T-helper 2 cell treated with Interferon-gamma antibody and Interleukin-4, amounts not matched to agents 5 μg/mL and 100 μg/mL, for 36 hours (primary cell): ENCODE results near the gene SELENOW.
"Not testable (repeated sequence)": the region's sequence is repeated elsewhere in the genome, so short reads cannot be mapped to it uniquely, and the experiment has no call there.

Experiments
- DNase-seq: peaks from one replicate; pipeline ENCODE4 v3.0.0; 2021; ENCODE audit warnings: low spot score
- H3K27ac Mint-ChIP-seq: one replicate; pipeline ENCODE4 v1.8.0; 2021; ENCODE audit warnings: mild to moderate bottlenecking, mixed read lengths
- H3K27me3 Mint-ChIP-seq: one replicate; pipeline ENCODE4 v1.8.0; 2021; ENCODE audit warnings: low read depth, mixed read lengths
- H3K36me3 Mint-ChIP-seq: one replicate; pipeline ENCODE4 v1.8.0; 2021; ENCODE audit warnings: low read depth, mixed read lengths
- H3K4me1 Mint-ChIP-seq: one replicate; pipeline ENCODE4 v1.8.0; 2021; ENCODE audit warnings: low read depth, mixed read lengths
- H3K4me3 Mint-ChIP-seq: one replicate; pipeline ENCODE4 v1.8.0; 2022; ENCODE audit warnings: mild to moderate bottlenecking, moderate library complexity, mixed read lengths
- H3K9me3 Mint-ChIP-seq: one replicate; pipeline ENCODE4 v1.8.0; 2021; ENCODE audit warnings: mixed read lengths

The SELENOW gene

DNA sequence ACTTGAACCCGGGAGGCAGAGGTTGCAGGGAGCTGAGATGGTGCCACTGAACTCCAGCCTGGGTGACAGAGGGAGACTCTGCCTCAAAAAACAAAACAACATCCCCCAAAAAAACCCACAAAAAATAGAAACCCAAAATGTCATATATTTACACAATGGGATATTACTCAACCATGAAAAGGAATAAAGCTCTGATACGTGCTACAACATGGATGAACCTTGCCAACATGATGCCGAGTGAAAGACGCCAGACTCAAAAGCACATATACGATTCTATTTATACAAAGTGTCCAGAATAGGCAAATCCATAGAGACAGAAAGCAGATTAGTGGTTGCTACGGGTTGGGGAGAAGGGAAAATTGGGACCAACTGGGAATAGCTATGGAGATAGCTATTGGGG lies 27.9 kb downstream of the SELENOW start:
- no peak overlapping the region for H3K27ac Mint-ChIP-seq
- no peak overlapping the region for H3K4me3 Mint-ChIP-seq
- no peak for DNase-seq
- no peaks in the 10 kb centered on the region for H3K4me1 Mint-ChIP-seq
- H3K9me3 Mint-ChIP-seq, result no peaks in the 10 kb centered on the region
- H3K36me3 Mint-ChIP-seq, result no peaks in the 10 kb centered on the region
- no peaks in the 10 kb centered on the region for H3K27me3 Mint-ChIP-seq

DNA sequence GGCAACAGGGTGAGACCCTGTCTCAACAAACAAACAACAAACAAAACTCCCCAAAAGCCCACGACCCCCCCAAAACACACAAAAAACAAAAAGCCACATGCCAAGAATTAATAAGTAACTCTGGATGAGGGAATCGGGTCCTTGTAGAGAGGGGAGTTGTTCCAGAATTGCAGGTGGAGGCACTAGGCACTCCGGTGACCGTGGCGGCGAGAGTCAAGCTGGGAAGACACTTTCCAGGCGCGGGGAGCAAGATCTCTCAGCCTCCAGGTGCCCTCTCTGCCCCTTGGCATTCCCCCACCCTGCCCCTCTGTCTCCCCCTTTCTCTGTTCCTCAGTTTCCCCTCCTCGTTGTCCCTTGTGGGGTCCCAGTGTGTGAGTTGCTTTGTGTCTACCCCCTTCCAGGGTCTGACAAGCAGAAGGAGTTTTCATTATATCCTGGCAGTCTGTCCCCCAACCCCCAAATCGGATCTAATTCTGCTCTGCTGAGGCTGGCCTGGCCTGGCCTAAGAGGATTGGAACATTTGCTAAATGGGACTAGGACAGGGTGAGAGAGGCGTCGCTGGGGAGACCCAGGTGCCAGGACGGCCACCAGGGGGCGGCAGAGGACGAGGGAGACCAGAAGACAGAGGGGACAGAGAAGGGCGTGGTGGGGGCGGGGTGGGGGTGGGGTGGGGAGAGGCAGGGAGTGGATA lies 34.9 kb downstream of the SELENOW start:
- Mint-ChIP-seq H3K4me3 (no peak overlapping the region), H3K9me3 (no peaks in the 10 kb centered on the region), H3K27me3 (no peaks in the 10 kb centered on the region), H3K36me3 (no peaks in the 10 kb centered on the region), H3K4me1 (no peaks in the 10 kb centered on the region), H3K27ac (no peak overlapping the region)
- DNase-seq, result peak; percentile 52

DNA sequence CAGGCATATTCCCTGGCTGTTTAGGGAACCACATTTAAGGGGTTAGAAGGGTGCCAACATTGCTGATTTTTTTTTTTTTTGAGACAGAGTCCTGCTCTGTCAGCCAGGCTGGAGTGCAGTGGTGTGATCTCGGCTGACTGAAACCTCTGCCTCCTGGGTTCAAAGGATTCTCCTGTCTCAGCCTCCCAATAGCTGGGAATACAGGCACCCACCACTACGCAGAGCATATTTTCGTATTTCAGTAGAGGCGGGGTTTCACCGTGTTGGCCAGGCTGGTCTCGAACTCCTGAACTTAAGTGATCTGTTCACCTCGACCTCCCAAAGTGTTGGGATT lies 35.5 kb downstream of the SELENOW start:
- peaks cover 2% of the 10 kb centered on the region for H3K27me3 Mint-ChIP-seq
- no peaks in the 10 kb centered on the region for H3K36me3 Mint-ChIP-seq

DNA sequence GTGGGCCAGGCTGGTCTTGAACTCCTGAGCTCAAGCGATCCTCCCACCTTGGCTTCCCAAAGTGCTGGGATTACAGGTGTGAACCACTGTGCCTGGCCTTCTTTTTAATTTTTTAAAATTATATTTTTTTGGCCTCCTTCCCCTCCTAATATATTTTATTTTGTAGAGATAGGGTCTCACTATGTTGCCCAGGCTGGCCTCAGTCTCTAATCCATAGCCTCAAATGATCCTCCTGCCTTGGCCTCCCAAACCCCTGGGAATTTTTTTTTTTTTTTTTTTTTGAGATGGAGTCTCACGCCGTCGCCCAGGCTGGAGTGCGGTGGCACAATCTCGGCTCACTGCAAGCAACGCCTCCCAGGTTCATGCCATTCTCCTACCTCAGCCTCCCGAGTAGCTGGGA lies 37.8 kb downstream of the SELENOW start:
- not testable (repeated sequence) for H3K27ac Mint-ChIP-seq, H3K4me3 Mint-ChIP-seq, DNase-seq, H3K36me3 Mint-ChIP-seq, H3K9me3 Mint-ChIP-seq, H3K4me1 Mint-ChIP-seq
- peaks cover 19% of the 10 kb centered on the region for H3K27me3 Mint-ChIP-seq

More for the DNA sequence above, 35.5 kb downstream of the SELENOW start:
- no peak for DNase-seq
- Mint-ChIP-seq H3K27ac (no peak overlapping the region), H3K9me3 (no peaks in the 10 kb centered on the region), H3K4me3 (no peak overlapping the region), H3K4me1 (no peaks in the 10 kb centered on the region)

DNA sequence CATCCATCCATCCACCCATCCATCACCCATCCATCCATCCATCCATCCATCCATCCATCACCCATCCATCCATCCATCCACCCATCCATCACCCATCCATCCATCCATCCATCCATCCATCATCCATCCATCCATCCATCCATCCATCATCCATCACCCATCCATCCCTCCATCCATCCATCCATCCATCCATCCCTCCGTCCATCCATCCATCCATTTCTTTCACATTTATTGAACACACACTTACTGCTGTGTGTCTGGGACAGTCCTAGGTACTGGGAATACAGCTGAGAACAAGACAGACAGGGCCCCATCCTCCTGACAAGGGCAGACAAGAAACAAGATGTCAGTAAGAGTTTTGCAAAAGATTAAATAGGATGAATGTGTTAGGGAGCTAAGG lies 39.7 kb downstream of the SELENOW start:
- H3K36me3 Mint-ChIP-seq, H3K9me3 Mint-ChIP-seq, H3K4me1 Mint-ChIP-seq, H3K4me3 Mint-ChIP-seq, H3K27ac Mint-ChIP-seq, DNase-seq: not testable (repeated sequence)
- peaks cover 19% of the 10 kb centered on the region for H3K27me3 Mint-ChIP-seq

DNA sequence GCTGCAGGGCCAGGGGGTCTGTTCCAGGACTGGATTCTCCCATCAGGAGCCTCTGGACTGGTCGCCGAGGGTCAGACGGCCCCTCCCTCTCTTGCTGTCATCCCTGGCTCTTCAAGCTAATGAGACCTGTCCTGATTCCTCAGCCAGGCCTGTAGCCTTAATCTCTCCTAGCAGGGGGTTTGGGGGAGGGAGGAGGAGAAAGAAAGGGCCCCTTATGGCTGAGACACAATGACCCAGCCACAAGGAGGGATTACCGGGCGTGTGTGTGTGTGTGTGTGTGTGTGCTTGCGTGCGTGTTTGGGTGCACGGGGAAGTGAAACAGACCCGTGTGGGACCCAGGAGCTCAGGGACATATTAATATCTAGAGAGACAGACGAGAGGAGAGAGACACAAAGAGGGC lies 41.4 kb downstream of the SELENOW start:
- no peaks in the 10 kb centered on the region for H3K9me3 Mint-ChIP-seq
- peak overlapping the region; percentile 9 for H3K4me3 Mint-ChIP-seq
- H3K27ac Mint-ChIP-seq, result no peak overlapping the region
- no peaks in the 10 kb centered on the region for H3K36me3 Mint-ChIP-seq
- H3K4me1 Mint-ChIP-seq, result peaks cover 3% of the 10 kb centered on the region
- DNase-seq, result no peak
- peaks cover 19% of the 10 kb centered on the region for H3K27me3 Mint-ChIP-seq

DNA sequence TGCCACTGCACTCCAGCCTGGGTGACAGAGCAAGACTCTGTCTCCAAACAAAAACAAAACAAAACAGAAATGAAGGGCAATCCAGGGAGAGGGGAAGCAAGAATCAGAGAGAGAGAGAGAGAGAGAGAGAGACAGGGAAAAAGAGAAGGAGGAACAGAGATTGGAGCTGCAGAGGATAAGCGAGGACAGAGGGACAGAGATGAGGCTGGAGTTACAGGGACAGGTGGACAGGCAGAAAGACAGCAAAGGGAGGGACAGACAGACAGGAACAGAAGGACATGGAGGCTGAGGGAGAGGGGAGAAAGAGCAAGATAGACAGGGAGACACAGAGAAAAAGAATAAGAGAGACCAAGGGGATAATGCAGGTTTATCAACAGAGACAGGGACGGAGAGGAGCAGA lies 41.9 kb downstream of the SELENOW start:
- H3K27ac Mint-ChIP-seq, result no peak overlapping the region

DNA sequence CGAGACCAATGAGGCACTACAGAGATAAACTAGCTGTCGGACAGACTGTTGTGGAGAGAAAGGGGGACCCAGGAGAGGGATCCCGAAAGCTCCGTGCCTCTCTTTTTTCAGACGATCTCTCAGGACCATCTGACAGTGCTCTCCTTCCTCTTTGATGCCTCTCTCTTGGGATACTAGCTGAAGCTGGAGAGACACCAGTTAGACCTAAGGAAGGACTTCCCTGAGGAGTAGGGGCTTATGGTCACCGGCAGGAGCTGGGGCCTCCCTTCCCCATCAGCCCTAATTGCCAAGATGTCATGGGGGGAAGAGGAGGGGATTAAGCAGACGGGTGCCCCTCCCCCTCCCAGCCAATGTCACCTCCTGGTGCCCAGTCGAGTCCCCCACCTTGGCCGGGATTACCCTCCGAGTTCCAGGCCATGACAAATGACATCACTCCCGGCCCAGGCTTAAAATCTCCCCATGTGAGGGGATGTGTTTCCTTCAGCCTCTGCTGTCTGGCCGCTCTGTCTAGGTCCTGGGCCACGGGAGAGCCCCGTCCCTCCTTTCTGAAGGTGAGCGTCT lies 43.0 kb downstream of the SELENOW start, which contains the start of gene CRX:
CRX (plus strand) TSS at position 478 of the 561 bp plus-strand sequence. CDS start 12,507 bp downstream, outside the sequence.
- Mint-ChIP-seq H3K4me1 (peaks cover 3% of the 10 kb centered on the region), H3K27me3 (peaks cover 19% of the 10 kb centered on the region), H3K36me3 (no peaks in the 10 kb centered on the region), H3K27ac (no peak within 1 kb of the TSS), H3K9me3 (no peaks in the 10 kb centered on the region), H3K4me3 (no peak within 1 kb of the TSS)
- no peak for DNase-seq

More for the DNA sequence above, 41.9 kb downstream of the SELENOW start:
- Mint-ChIP-seq H3K4me3 (no peak overlapping the region), H3K4me1 (peaks cover 3% of the 10 kb centered on the region), H3K9me3 (no peaks in the 10 kb centered on the region), H3K27me3 (peaks cover 19% of the 10 kb centered on the region), H3K36me3 (no peaks in the 10 kb centered on the region)
- no peak for DNase-seq

DNA sequence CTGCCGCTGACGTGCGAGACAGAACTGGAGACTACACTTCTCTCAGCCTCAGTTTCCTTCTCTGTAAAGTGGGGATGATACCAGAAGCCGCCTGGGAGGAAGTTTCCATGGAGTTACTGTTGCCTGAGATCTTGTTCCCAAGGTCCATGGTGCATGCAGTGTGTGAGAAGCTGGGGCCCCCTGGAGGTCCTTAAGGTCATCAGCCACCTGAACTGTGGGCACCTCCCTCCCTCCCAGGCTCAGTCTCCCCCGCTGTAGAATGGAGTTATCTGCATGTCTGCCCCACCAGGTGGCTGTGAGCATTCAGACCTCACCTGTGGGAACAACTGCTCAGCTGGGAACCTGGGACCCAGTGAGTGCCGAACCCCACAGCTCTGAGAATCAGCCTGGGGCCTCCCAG lies 45.9 kb downstream of the SELENOW start:
- Mint-ChIP-seq H3K4me3 (no peak overlapping the region), H3K9me3 (no peaks in the 10 kb centered on the region), H3K4me1 (peaks cover 3% of the 10 kb centered on the region), H3K27me3 (peaks cover 13% of the 10 kb centered on the region), H3K27ac (no peak overlapping the region), H3K36me3 (no peaks in the 10 kb centered on the region)
- no peak for DNase-seq

DNA sequence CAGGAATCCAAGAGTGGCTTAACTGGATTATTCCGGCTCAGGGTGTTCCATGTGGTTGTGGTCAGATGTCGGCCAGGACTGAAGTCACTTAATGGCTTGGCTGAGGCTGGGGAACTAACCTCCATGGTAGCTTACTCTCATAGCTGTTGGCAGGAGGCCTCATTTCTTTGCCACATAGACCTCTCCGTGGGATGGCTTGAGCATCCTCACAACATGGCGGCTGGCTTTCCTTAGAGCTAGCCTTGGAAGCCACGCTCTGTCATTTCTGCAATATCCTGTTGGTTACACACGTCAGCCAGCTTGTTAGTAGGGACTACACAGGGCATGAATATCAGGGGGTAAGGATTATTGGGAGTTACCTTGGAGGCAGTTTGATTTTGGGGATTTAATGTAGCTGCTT lies 48.3 kb downstream of the SELENOW start:
- Mint-ChIP-seq H3K4me1 (no peaks in the 10 kb centered on the region), H3K36me3 (no peaks in the 10 kb centered on the region), H3K27ac (no peak overlapping the region), H3K9me3 (no peaks in the 10 kb centered on the region), H3K4me3 (no peak overlapping the region), H3K27me3 (no peaks in the 10 kb centered on the region)
- DNase-seq, result no peak

DNA sequence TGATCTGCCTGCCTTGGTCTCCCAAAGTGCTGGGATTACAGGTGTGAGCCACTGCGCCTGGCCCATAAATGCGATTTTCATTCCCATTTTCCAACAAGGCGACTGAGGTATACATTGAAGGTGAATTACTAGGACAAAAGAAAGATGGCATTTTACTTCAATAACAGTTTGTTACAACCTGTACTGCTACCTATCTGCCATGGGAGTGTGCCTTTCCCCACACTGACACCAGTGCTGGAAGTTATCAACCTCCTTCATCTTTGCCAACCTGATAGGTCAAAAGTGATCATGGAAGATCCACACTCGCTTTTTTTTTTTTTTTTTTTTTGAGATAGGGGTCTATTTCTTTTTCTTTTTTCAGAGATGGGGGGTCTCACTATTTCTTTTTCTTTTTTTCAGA lies 54.2 kb downstream of the SELENOW start:
- no peaks in the 10 kb centered on the region for H3K27me3 Mint-ChIP-seq
- H3K4me3 Mint-ChIP-seq, result no peak overlapping the region
- H3K36me3 Mint-ChIP-seq, result no peaks in the 10 kb centered on the region
- H3K4me1 Mint-ChIP-seq, result no peaks in the 10 kb centered on the region
- no peaks in the 10 kb centered on the region for H3K9me3 Mint-ChIP-seq
- DNase-seq, result no peak
- no peak overlapping the region for H3K27ac Mint-ChIP-seq
